Stimulated activated CD4-positive, alpha-beta T cell treated with anti-CD3 and anti-CD28 coated beads, Interleukin-4, amount 100 ng/mL, for 24 hours (primary cell): Measurements from ENCODE around the gene SLC12A4.
"Not testable (repeated sequence)": the region's sequence is repeated elsewhere in the genome, so short reads cannot be mapped to it uniquely, and the experiment has no call there.

Experiments used
- DNase-seq: peaks from one replicate; pipeline ENCODE4 v3.0.0-alpha.2; 2020

SLC12A4 gene

GRCh38 chr16:67940446-67941089, 27.9 kb downstream of the SLC12A4 start:
- no peak for DNase-seq

- DNase-seq: peak; percentile 48
These were observed 28.7 kb downstream of the SLC12A4 start for GRCh38 chr16:67939507-67940445.

- DNase-seq: not testable (repeated sequence)
These were observed 30.7 kb downstream of the SLC12A4 start for GRCh38 chr16:67937713-67938112.

- peak; percentile 82 for DNase-seq
These were observed 31.4 kb downstream of the SLC12A4 start for GRCh38 chr16:67936880-67937605.

- peak; percentile 57 for DNase-seq
These were observed 32.1 kb downstream of the SLC12A4 start, which contains the start of gene PSMB10 for GRCh38 chr16:67936124-67936879. Gene PSMB10, minus strand, starts transcription at chr16:67936850. Its CDS starts 101 bp downstream, at chr16:67936749.

GRCh38 chr16:67935402-67936123, 32.9 kb downstream of the SLC12A4 start:
- peak; percentile 96 for DNase-seq

GRCh38 chr16:67935101-67935401, 33.4 kb downstream of the SLC12A4 start:
- DNase-seq: no peak

- no peak for DNase-seq
These were observed 33.9 kb downstream of the SLC12A4 start for GRCh38 chr16:67934306-67935100.

- DNase-seq: no peak
These were observed 34.6 kb downstream of the SLC12A4 start for GRCh38 chr16:67933805-67934204.

GRCh38 chr16:67932462-67932840, 36.0 kb downstream of the SLC12A4 start:
- DNase-seq: no peak

- no peak for DNase-seq
These were observed 36.5 kb downstream of the SLC12A4 start, which contains the start of gene CTRL for GRCh38 chr16:67931712-67932461. Gene CTRL, minus strand, starts transcription at chr16:67931862. Its CDS starts 10 bp downstream, at chr16:67931852.

- no peak for DNase-seq
These were observed 37.7 kb downstream of the SLC12A4 start for GRCh38 chr16:67930678-67931211.

GRCh38 chr16:67930191-67930590, 38.2 kb downstream of the SLC12A4 start:
- DNase-seq: no peak

- DNase-seq: peak; percentile 85
These were observed 39.7 kb downstream of the SLC12A4 start for GRCh38 chr16:67928561-67929364.

GRCh38 chr16:67928147-67928546, 40.3 kb downstream of the SLC12A4 start:
- DNase-seq: no peak

- no peak for DNase-seq
These were observed 41.1 kb downstream of the SLC12A4 start for GRCh38 chr16:67927131-67927941.

GRCh38 chr16:67926181-67926750, 42.2 kb downstream of the SLC12A4 start:
- no peak for DNase-seq
